H1 (cell line): Measurements from ENCODE around the gene LMX1A. TPM values are rescaled to one million over a fixed set of nuclear protein-coding genes. Genes with fewer than 3 reads are reported as not detected.

Source experiments
- CTCF ChIA-PET: fragments of 300-600 bp; sonication (Branson Sonifier 250); formaldehyde crosslinking; loops from one replicate; lab custom pipeline; 2021; ENCODE audit not compliant: partially characterized antibody; lab: Charles Lee
- POLR2A ChIA-PET: fragments of 300-600 bp; sonication (Branson Sonifier 250); formaldehyde crosslinking; loops from one replicate; lab custom pipeline; 2021; ENCODE audit warnings: inconsistent platforms; ENCODE audit not compliant: partially characterized antibody; lab: Charles Lee
- DNase-seq, 2 experiments: peaks; one replicate each; pipeline versions ENCODE4 v3.0.0 to v3.0.0-alpha.2; 2010 to 2022; ENCODE audit warnings: low spot score in 2 of 2, low read depth in 1 of 2, mixed read lengths in 1 of 2
- FAIRE-seq: peaks from 2 replicates; lab custom pipeline; 2011; peaks lifted over from hg19 to GRCh38; lab: Jason Lieb, UNC
- H2AFZ ChIP-seq: 2 replicates; pipeline ENCODE4 v1.8.1; 2012; ENCODE audit warnings: low read length, inconsistent platforms
- H2AK5ac ChIP-seq: 2 replicates; pipeline ENCODE4 v1.6.1; 2013; ENCODE audit warnings: low read depth, low read length
- H2BK120ac ChIP-seq: replicated peaks from 2 replicates; pipeline ENCODE3; 2013; ENCODE audit warnings: low read depth, low read length, inconsistent platforms
- H2BK12ac ChIP-seq: 2 replicates; pipeline ENCODE4 v1.6.1; 2013; ENCODE audit warnings: low read depth, low read length
- H2BK15ac ChIP-seq: 2 replicates; pipeline ENCODE4 v1.6.1; 2013; ENCODE audit warnings: low read length
- H2BK20ac ChIP-seq: 2 replicates; pipeline ENCODE4 v1.6.1; 2013; ENCODE audit warnings: low read length
- H2BK5ac ChIP-seq: 2 replicates; pipeline ENCODE4 v1.6.1; 2013; ENCODE audit warnings: low read depth, low read length
- H3K14ac ChIP-seq: 2 replicates; pipeline ENCODE4 v1.6.1; 2013; ENCODE audit warnings: inconsistent platforms; ENCODE audit not compliant: insufficient read length
- H3K18ac ChIP-seq: 2 replicates; pipeline ENCODE4 v1.6.1; 2013; ENCODE audit warnings: low read length; ENCODE audit errors: extremely low read depth
- H3K23ac ChIP-seq: 2 replicates; pipeline ENCODE4 v1.6.1; 2013; ENCODE audit warnings: inconsistent platforms; ENCODE audit not compliant: insufficient read length
- H3K23me2 ChIP-seq: 2 replicates; pipeline ENCODE4 v1.6.1; 2013; ENCODE audit warnings: low read depth, low read length
- H3K27ac ChIP-seq: 2 replicates; pipeline ENCODE4 v1.6.1; 2011; ENCODE audit warnings: low read depth, low read length, inconsistent platforms
- H3K27me3 ChIP-seq, 4 experiments: replicated peaks in 1 of 4; 1 replicate in 1 of 4; 2 replicates in 3 of 4; pipeline versions ENCODE4 v1.6.1 to v1.8.1; 2011 to 2013; ENCODE audit warnings: low read length in 3 of 4, mild to moderate bottlenecking in 3 of 4, inconsistent platforms in 2 of 4, mixed read lengths in 2 of 4, moderate library complexity in 1 of 4; ENCODE audit not compliant: control insufficient read depth in 3 of 4, insufficient read depth in 3 of 4; ENCODE audit errors: extremely low read depth in 1 of 4
- H3K36me3 ChIP-seq, 4 experiments: 2 replicates each; pipeline versions ENCODE4 v1.6.1 to v1.8.1; 2011 to 2013; ENCODE audit warnings: mild to moderate bottlenecking in 4 of 4, low read length in 3 of 4, moderate library complexity in 2 of 4, control low read depth in 1 of 4, inconsistent platforms in 1 of 4; ENCODE audit not compliant: insufficient read depth in 4 of 4, control insufficient read depth in 2 of 4
- H3K4ac ChIP-seq: replicated peaks from 2 replicates; pipeline ENCODE3; 2013; ENCODE audit warnings: low read length, low read depth, mixed read lengths, inconsistent platforms; ENCODE audit not compliant: insufficient read length
- H3K4me1 ChIP-seq, 4 experiments: replicated peaks in 1 of 4; 1 replicate in 1 of 4; 2 replicates in 3 of 4; pipeline versions ENCODE4 v1.6.1 to v1.8.1; 2011 to 2013; ENCODE audit warnings: low read length in 3 of 4, inconsistent platforms in 2 of 4, mixed read lengths in 1 of 4; ENCODE audit not compliant: insufficient read depth in 4 of 4, control insufficient read depth in 3 of 4
- H3K4me2 ChIP-seq, 2 experiments: 2 replicates each; pipeline versions ENCODE4 v1.6.1 to v1.8.1; 2011 to 2013; ENCODE audit warnings: low read depth in 2 of 2, low read length in 2 of 2, control low read depth in 1 of 2, inconsistent platforms in 1 of 2, mild to moderate bottlenecking in 1 of 2; ENCODE audit not compliant: insufficient read depth in 1 of 2
- H3K4me3 ChIP-seq, 4 experiments: fragments of 200-600, 300-600 bp in 1 of 4; sonication (generic), shearing (Covaris generic), sonication (Bioruptor Twin) in 1 of 4; 2 replicates each; pipeline versions ENCODE4 v1.5.1 to v1.8.1; 2011 to 2016; ENCODE audit warnings: low read length in 4 of 4, low read depth in 3 of 4, control low read depth in 2 of 4, inconsistent platforms in 2 of 4, mild to moderate bottlenecking in 2 of 4, mixed read lengths in 1 of 4, moderate library complexity in 1 of 4; ENCODE audit not compliant: insufficient read depth in 2 of 4; ENCODE audit errors: extremely low read depth in 1 of 4
- H3K56ac ChIP-seq: replicated peaks from 2 replicates; pipeline ENCODE3; 2013; ENCODE audit warnings: low read depth, mild to moderate bottlenecking, mixed read lengths, low read length, inconsistent platforms; ENCODE audit not compliant: insufficient read length
- H3K79me1 ChIP-seq: 2 replicates; pipeline ENCODE4 v1.6.1; 2013; ENCODE audit warnings: low read depth, low read length, control low read depth
- H3K79me2 ChIP-seq, 2 experiments: 2 replicates each; pipeline versions ENCODE4 v1.6.1 to v1.8.1; 2012 to 2013; ENCODE audit warnings: low read length in 2 of 2, mild to moderate bottlenecking in 2 of 2, inconsistent platforms in 1 of 2; ENCODE audit not compliant: insufficient read depth in 2 of 2, control insufficient read depth in 1 of 2
- H3K9ac ChIP-seq, 4 experiments: replicated peaks in 1 of 4; 1 replicate in 1 of 4; 2 replicates in 3 of 4; pipeline versions ENCODE4 v1.6.1 to v1.8.1; 2011 to 2013; ENCODE audit warnings: low read depth in 3 of 4, low read length in 3 of 4, control low read depth in 2 of 4, mild to moderate bottlenecking in 2 of 4, moderate library complexity in 2 of 4, inconsistent platforms in 1 of 4; ENCODE audit errors: extremely low read depth in 1 of 4
- H3K9me3 ChIP-seq, 2 experiments: 2 replicates each; pipeline versions ENCODE4 v1.6.1 to v1.8.1; 2012 to 2013; ENCODE audit warnings: mild to moderate bottlenecking in 2 of 2, moderate library complexity in 2 of 2, control low read depth in 1 of 2, inconsistent platforms in 1 of 2, low read depth in 1 of 2, low read length in 1 of 2, mixed read lengths in 1 of 2; ENCODE audit not compliant: insufficient read depth in 2 of 2
- H4K20me1 ChIP-seq, 2 experiments: replicated peaks in 1 of 2; 2 replicates each; pipeline versions ENCODE3 to v1.8.1; 2011 to 2013; ENCODE audit warnings: inconsistent platforms in 2 of 2, low read length in 2 of 2, mild to moderate bottlenecking in 1 of 2; ENCODE audit not compliant: insufficient read depth in 2 of 2, control insufficient read depth in 1 of 2
- H4K5ac ChIP-seq: 2 replicates; pipeline ENCODE4 v1.6.1; 2013; ENCODE audit warnings: low read length, low read depth, mixed read lengths, inconsistent platforms; ENCODE audit not compliant: insufficient read length
- H4K8ac ChIP-seq: 2 replicates; pipeline ENCODE4 v1.8.0; 2013; ENCODE audit warnings: mild to moderate bottlenecking, moderate library complexity, low read length, inconsistent platforms; ENCODE audit not compliant: insufficient read depth; ENCODE audit errors: extremely low read depth
- H4K91ac ChIP-seq: replicated peaks from 2 replicates; pipeline ENCODE3; 2013; ENCODE audit warnings: low read length, mixed read lengths, inconsistent platforms; ENCODE audit not compliant: insufficient read length
- ASH2L ChIP-seq: fragments of 200-600, 300-600 bp; sonication (generic); IDR thresholded peaks from one replicate; pipeline ENCODE4 v1.7.1; 2017; ENCODE audit warnings: low read length
- CHD1 ChIP-seq: IDR thresholded peaks from 2 replicates; pipeline ENCODE4 v1.6.1; 2012; ENCODE audit warnings: low read depth, low read length, improper control_type of control experiment
- FOSL1 ChIP-seq: IDR thresholded peaks from 2 replicates; pipeline ENCODE4 v1.6.1; 2011; ENCODE audit warnings: mild to moderate bottlenecking, low read depth, low read length, moderate library complexity; ENCODE audit not compliant: insufficient read depth
- GTF2F1 ChIP-seq: IDR thresholded peaks from 2 replicates; pipeline ENCODE4 v1.6.1; 2012; ENCODE audit warnings: low read depth, low read length, improper control_type of control experiment, borderline replicate concordance
- RBBP5 ChIP-seq: IDR thresholded peaks from 2 replicates; pipeline ENCODE4 v1.7.1; 2012; ENCODE audit warnings: low read depth, mild to moderate bottlenecking, inconsistent platforms, low read length, moderate library complexity, borderline replicate concordance
- SIX5 ChIP-seq: IDR thresholded peaks from 2 replicates; pipeline ENCODE4 v1.6.1; 2011; ENCODE audit warnings: mild to moderate bottlenecking, low read depth, low read length
- ZNF274 ChIP-seq: IDR thresholded peaks from 2 replicates; pipeline ENCODE4 v1.7.0; 2012; ENCODE audit warnings: low read length, borderline replicate concordance; ENCODE audit errors: extremely low read depth
- WGBS, 2 experiments: shearing (Covaris generic) in 1 of 2; methylation state at CpG; one replicate each; pipeline versions ENCODE4 v1.1.6 to v1.1.7; 2013 to 2015; ENCODE audit warnings: low lambda C conversion rate in 2 of 2, mixed read lengths in 2 of 2, inconsistent platforms in 1 of 2, low coverage in 1 of 2, missing lambda C conversion rate in 1 of 2; ENCODE audit not compliant: insufficient replicate concordance in 2 of 2, insufficient coverage in 1 of 2, insufficient read length in 1 of 2; ENCODE audit errors: extremely low coverage in 1 of 2, missing lambda C conversion rate in 1 of 2; 5-methylcytosine and 5-hydroxymethylcytosine counted together
- polyA plus RNA-seq, 7 experiments: library from polyadenylated mRNA; depleted of rRNA in 3 of 7; stranded (reverse) in 5 of 7; unstranded in 2 of 7; fragments of >200 nt in 5 of 7; fragments of 200-250 nt in 2 of 7; gene quantifications; 1 replicate in 5 of 7; 2 replicates in 1 of 7; 4 replicates in 1 of 7; pipeline versions ENCODE4 v1.2.1 to v1.2.3, GENCODE V29; 2011 to 2013; ENCODE audit warnings: missing spikeins in 2 of 7, mixed read lengths in 2 of 7
- total RNA-seq: library from RNA; stranded (reverse); fragmentation: NEBNext Ultra II Directional; extraction: Animal tissue kit (Norgen Biotek cat#: 25700); gene quantifications from 2 replicates; pipeline ENCODE4 v1.2.1, GENCODE V29; 2021
- TF ChIP-seq, protein P1 (sequence below), 3 experiments: IDR thresholded peaks; 1 replicate in 2 of 3; 2 replicates in 1 of 3; pipeline versions ENCODE4 v1.5.1 to v1.6.1; 2011; ENCODE audit warnings: low read length in 3 of 3, mild to moderate bottlenecking in 3 of 3, inconsistent platforms in 2 of 3, low read depth in 1 of 3, moderate library complexity in 1 of 3; ENCODE audit not compliant: insufficient read depth in 1 of 3; ENCODE audit errors: control extremely low read depth in 1 of 3
- TF ChIP-seq, protein P2 (sequence below): IDR thresholded peaks from 2 replicates; pipeline ENCODE4 v1.6.1; 2012; ENCODE audit warnings: low read length, inconsistent platforms
- TF ChIP-seq, protein P3 (sequence below): IDR thresholded peaks from 2 replicates; pipeline ENCODE4 v1.6.1; 2012; ENCODE audit warnings: inconsistent platforms

Gene LMX1A
- total and polyA plus RNA-seq, 2 of the 8 experiments (the other 6 are each of a cell fraction or from before 2014, with no cell fraction given): not detected

DNA sequence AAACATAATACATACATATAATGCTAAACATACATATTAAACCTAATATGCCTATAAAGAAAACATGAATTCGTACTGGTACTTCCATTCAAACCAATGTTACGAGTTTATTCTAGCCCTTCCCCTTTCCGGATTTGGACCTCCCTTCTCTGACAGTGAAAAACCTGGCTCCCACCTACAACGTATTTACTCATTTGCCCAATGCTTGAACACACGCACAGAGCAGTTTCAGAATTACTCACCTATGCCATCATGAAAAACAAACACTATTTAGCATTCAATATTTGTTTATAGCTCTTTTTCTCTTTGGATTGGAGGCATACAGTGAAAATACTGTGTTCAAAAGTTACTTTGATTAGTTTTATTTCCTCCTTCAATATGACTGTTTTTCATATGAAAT lies 204.4 kb downstream of the LMX1A start:
- Histone ChIP-seq H2BK20ac (no peak overlapping the region), H3K36me3 (no peaks in the 10 kb centered on the region), H2BK15ac (no peak overlapping the region), H3K56ac (no peak overlapping the region), H3K27ac (no peak overlapping the region), H4K91ac (no peak overlapping the region), H2AK5ac (no peak overlapping the region), H3K4me3 (no peak overlapping the region), H3K4ac (no peak overlapping the region), H3K79me1 (no peaks in the 10 kb centered on the region), H2BK5ac (no peak overlapping the region), H3K23me2 (no peaks in the 10 kb centered on the region), H4K8ac (no peak overlapping the region), H4K5ac (no peak overlapping the region), H4K20me1 (no peaks in the 10 kb centered on the region), H3K4me1 (peaks cover 0 to 9% (median 1%) of the 10 kb centered on the region in 4 experiments; a peak in 1 of 7 replicates), H2BK120ac (no peak overlapping the region), H3K9me3 (no peaks in the 10 kb centered on the region), H3K23ac (no peak overlapping the region), H3K27me3 (no peaks in the 10 kb centered on the region; a peak in 1 of 7 replicates), H3K9ac (no peak overlapping the region), H3K18ac (no peak overlapping the region), H2AFZ (no peak overlapping the region), H3K14ac (no peak overlapping the region), H2BK12ac (no peak overlapping the region), H3K79me2 (no peaks in the 10 kb centered on the region), H3K4me2 (no peak overlapping the region)
- CTCF ChIA-PET: interaction anchor here (0.5 to 7.1 kb wide), 22 partner anchors 7 to 1776 kb away, joined by 3 to 32 read pairs (median 5); no protein-coding TSS in a partner anchor
- POLR2A ChIA-PET: no interaction called here
- FAIRE-seq (no peak), DNase-seq (no peak)
- WGBS, 2 experiments: 85% methylated on average over 5 of the region's 5 CpGs; no CpG with 5 or more reads in 1 of the 2 experiments
- TF ChIP-seq ZNF274 (no peak), CHD1 (no peak), ASH2L (no peak), RBBP5 (no peak), GTF2F1 (no peak), FOSL1 (no peak), SIX5 (no peak)
- TF ChIP-seq, protein P1, sequence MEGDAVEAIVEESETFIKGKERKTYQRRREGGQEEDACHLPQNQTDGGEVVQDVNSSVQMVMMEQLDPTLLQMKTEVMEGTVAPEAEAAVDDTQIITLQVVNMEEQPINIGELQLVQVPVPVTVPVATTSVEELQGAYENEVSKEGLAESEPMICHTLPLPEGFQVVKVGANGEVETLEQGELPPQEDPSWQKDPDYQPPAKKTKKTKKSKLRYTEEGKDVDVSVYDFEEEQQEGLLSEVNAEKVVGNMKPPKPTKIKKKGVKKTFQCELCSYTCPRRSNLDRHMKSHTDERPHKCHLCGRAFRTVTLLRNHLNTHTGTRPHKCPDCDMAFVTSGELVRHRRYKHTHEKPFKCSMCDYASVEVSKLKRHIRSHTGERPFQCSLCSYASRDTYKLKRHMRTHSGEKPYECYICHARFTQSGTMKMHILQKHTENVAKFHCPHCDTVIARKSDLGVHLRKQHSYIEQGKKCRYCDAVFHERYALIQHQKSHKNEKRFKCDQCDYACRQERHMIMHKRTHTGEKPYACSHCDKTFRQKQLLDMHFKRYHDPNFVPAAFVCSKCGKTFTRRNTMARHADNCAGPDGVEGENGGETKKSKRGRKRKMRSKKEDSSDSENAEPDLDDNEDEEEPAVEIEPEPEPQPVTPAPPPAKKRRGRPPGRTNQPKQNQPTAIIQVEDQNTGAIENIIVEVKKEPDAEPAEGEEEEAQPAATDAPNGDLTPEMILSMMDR (IDR thresholded peaks at IDR 0.05; ENCODE audit: control extremely low read depth in 1 of 3, insufficient read depth in 1 of 3, low read depth in 1 of 3, low read length in 3 of 3): no peak
- TF ChIP-seq, protein P2, sequence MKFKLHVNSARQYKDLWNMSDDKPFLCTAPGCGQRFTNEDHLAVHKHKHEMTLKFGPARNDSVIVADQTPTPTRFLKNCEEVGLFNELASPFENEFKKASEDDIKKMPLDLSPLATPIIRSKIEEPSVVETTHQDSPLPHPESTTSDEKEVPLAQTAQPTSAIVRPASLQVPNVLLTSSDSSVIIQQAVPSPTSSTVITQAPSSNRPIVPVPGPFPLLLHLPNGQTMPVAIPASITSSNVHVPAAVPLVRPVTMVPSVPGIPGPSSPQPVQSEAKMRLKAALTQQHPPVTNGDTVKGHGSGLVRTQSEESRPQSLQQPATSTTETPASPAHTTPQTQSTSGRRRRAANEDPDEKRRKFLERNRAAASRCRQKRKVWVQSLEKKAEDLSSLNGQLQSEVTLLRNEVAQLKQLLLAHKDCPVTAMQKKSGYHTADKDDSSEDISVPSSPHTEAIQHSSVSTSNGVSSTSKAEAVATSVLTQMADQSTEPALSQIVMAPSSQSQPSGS: no peak
- TF ChIP-seq, protein P3, sequence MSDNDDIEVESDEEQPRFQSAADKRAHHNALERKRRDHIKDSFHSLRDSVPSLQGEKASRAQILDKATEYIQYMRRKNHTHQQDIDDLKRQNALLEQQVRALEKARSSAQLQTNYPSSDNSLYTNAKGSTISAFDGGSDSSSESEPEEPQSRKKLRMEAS: no peak
